ENCODE data around the gene ADORA2A. TPM values are rescaled to one million over a fixed set of nuclear protein-coding genes. Genes with fewer than 3 reads are reported as not detected.

Gene ADORA2A
- total and polyA plus RNA-seq, 2 of the 8 experiments (the other 6 are each of a cell fraction or from before 2014, with no cell fraction given): 7.1 to 20.3 TPM

- Histone ChIP-seq H3K9ac (replicated peaks in 1 of 4; ENCODE audit: extremely low read depth in 1 of 4, low read depth in 3 of 4, low read length in 3 of 4) (no peak overlapping the region), H3K27me3 (replicated peaks in 1 of 4; ENCODE audit: control insufficient read depth in 3 of 4, extremely low read depth in 1 of 4, insufficient read depth in 3 of 4, low read length in 3 of 4) (no peaks in the 10 kb centered on the region), H3K56ac (replicated peaks; ENCODE audit: insufficient read length, low read depth, low read length) (no peak overlapping the region), H3K36me3 (ENCODE audit: control insufficient read depth in 2 of 4, insufficient read depth in 4 of 4, low read length in 3 of 4) (peaks cover 6 to 19% (median 11%) of the 10 kb centered on the region in 4 experiments; a peak in 7 of 8 replicates), H3K9me3 (ENCODE audit: insufficient read depth in 2 of 2, low read depth in 1 of 2, low read length in 1 of 2) (no peaks in the 10 kb centered on the region), H4K5ac (ENCODE audit: insufficient read length, low read depth, low read length) (no peak overlapping the region), H2BK12ac (ENCODE audit: low read depth, low read length) (no peak overlapping the region), H2BK15ac (ENCODE audit: low read length) (no peak overlapping the region), H3K23ac (ENCODE audit: insufficient read length) (no peak overlapping the region), H4K8ac (ENCODE audit: extremely low read depth, insufficient read depth, low read length) (no peak overlapping the region), H3K4me3 (ENCODE audit: extremely low read depth in 1 of 4, insufficient read depth in 2 of 4, low read depth in 3 of 4, low read length in 4 of 4) (no peak overlapping the region), H3K4me1 (replicated peaks in 1 of 4; ENCODE audit: control insufficient read depth in 3 of 4, insufficient read depth in 4 of 4, low read length in 3 of 4) (peaks cover 0 to 20% (median 8%) of the 10 kb centered on the region in 4 experiments; a peak in 6 of 7 replicates), H3K4ac (replicated peaks; ENCODE audit: insufficient read length, low read depth, low read length) (no peak overlapping the region), H3K79me2 (ENCODE audit: control insufficient read depth in 1 of 2, insufficient read depth in 2 of 2, low read length in 2 of 2) (no peaks in the 10 kb centered on the region), H2BK20ac (ENCODE audit: low read length) (no peak overlapping the region), H4K20me1 (replicated peaks in 1 of 2; ENCODE audit: control insufficient read depth in 1 of 2, insufficient read depth in 2 of 2, low read length in 2 of 2) (peaks cover 0 to 1% of the 10 kb centered on the region in 2 experiments), H2AFZ (ENCODE audit: low read length) (no peak overlapping the region), H3K79me1 (ENCODE audit: low read depth, low read length) (no peaks in the 10 kb centered on the region), H3K14ac (ENCODE audit: insufficient read length) (no peak overlapping the region), H2AK5ac (ENCODE audit: low read depth, low read length) (no peak overlapping the region), H3K18ac (ENCODE audit: extremely low read depth, low read length) (no peak overlapping the region), H3K23me2 (ENCODE audit: low read depth, low read length) (no peaks in the 10 kb centered on the region), H3K27ac (ENCODE audit: low read depth, low read length) (no peak overlapping the region; the same call in 1 of the 2 replicates), H4K91ac (replicated peaks; ENCODE audit: insufficient read length, low read length) (no peak overlapping the region), H3K4me2 (ENCODE audit: insufficient read depth in 1 of 2, low read depth in 2 of 2, low read length in 2 of 2) (no peak overlapping the region), H2BK5ac (ENCODE audit: low read depth, low read length) (no peak overlapping the region), H2BK120ac (replicated peaks; ENCODE audit: low read depth, low read length) (no peak overlapping the region)
- ChIA-PET CTCF (ENCODE audit: partially characterized antibody) (interaction anchor here (1.2 to 10.6 kb wide), 5 partner anchors 19 to 108 kb away, joined by 3 to 201 read pairs (median 5); partner anchors contain the start of gene UPB1), POLR2A (ENCODE audit: partially characterized antibody) (interaction anchor here (1.4 to 1.5 kb wide), 2 partner anchors 92 to 108 kb away, joined by 3 read pairs; no protein-coding TSS in a partner anchor)
- DNase-seq (ENCODE audit: low read depth in 1 of 2, low spot score in 2 of 2): no peak
- FAIRE-seq: no peak
- WGBS, 2 experiments (ENCODE audit: extremely low coverage in 1 of 2, insufficient coverage in 1 of 2, insufficient read length in 1 of 2, insufficient replicate concordance in 2 of 2, low coverage in 1 of 2, low lambda C conversion rate in 2 of 2, missing lambda C conversion rate in 1 of 2): 90% methylated on average over 26 of the region's 26 CpGs; no CpG with 5 or more reads in 1 of the 2 experiments
- TF ChIP-seq KDM4A (IDR thresholded peaks at IDR 0.05; ENCODE audit: low read depth, low read length, severe bottlenecking) (no peak), TAF7 (optimal IDR thresholded peaks at IDR 0.05; ENCODE audit: borderline replicate concordance, low read depth, low read length) (no peak), POLR2AphosphoS5 (IDR thresholded peaks at IDR 0.05; ENCODE audit: low read depth, low read length) (no peak), SRF (IDR thresholded peaks at IDR 0.05; ENCODE audit: low read depth, low read length) (no peak), CBX5 (IDR thresholded peaks at IDR 0.05; ENCODE audit: low read depth, low read length) (no peak), BACH1 (IDR thresholded peaks at IDR 0.05; ENCODE audit: low read length) (no peak), RFX5 (IDR thresholded peaks at IDR 0.05; ENCODE audit: borderline replicate concordance, low read depth, low read length) (no peak), SP4 (IDR thresholded peaks at IDR 0.05; ENCODE audit: low read length) (no peak), POU5F1 (IDR thresholded peaks at IDR 0.05; ENCODE audit: low read depth, low read length) (no peak), CHD1 (IDR thresholded peaks at IDR 0.05; ENCODE audit: low read depth, low read length) (no peak), JUND (IDR thresholded peaks at IDR 0.05; ENCODE audit: low read length) (no peak), SUZ12 (IDR thresholded peaks at IDR 0.05; ENCODE audit: low read length) (no peak)
Observed at GRCh38 chr22:24414984-24415945, 12.1 kb upstream of the ADORA2A start.
